Spleen (tissue), 7 donors: ENCODE data around the gene APOBEC2.

Experiments
- CTCF ChIP-seq, 11 experiments: fragments of 200-600 bp in 7 of 11; fragments of 450-650 bp in 4 of 11; sonication (generic) in 4 of 11; IDR thresholded peaks in 8 of 11; conservative IDR thresholded peaks in 3 of 11; 1 replicate in 7 of 11; 2 replicates in 4 of 11; pipeline versions ENCODE4 v1.4.0 to v1.8.0; 2016 to 2021; ENCODE audit warnings: antibody characterized with exemption in 11 of 11, inconsistent platforms in 4 of 11, mild to moderate bottlenecking in 1 of 11
- POLR2A ChIP-seq, 3 donors: fragments of 450-650 bp; IDR thresholded peaks; one replicate each; pipeline ENCODE4 v1.5.1; 2017; ENCODE audit warnings: antibody characterized with exemption in 3 of 3, mild to moderate bottlenecking in 1 of 3
- POLR2AphosphoS5 ChIP-seq, 3 donors: sonication (generic); formaldehyde crosslinking; IDR thresholded peaks; one replicate each; pipeline ENCODE4 v1.5.1; 2017; ENCODE audit warnings: antibody characterized with exemption in 3 of 3
- donor health status: DM: no; HTN: no; CAD: no; lungs with moderate emphysema.
- donor health status: DM: no; HTN: no; CAD: no.
- donor health status: DM: no; HTN: no; CAD: no.

DNA sequence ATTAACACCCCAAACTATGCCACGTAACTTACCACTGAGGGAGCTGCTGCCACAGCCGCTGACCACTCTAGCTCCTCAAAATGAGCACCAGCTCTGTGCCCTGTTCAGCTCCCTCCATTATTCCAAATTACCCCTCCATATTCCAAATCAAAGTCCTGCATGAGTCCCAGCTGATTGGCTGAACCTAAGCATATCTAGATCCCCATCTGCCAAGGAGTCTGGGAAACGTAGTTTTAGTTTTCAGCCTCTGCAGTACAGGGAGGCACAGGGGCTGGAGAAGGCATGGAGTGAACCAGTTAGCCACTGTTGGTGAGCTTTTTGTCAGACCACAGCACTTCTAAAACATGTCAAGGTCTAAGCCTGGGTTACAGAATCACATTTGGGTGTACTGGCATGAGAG is 29.9 kb upstream of the APOBEC2 start:
- TF ChIP-seq POLR2AphosphoS5 (IDR thresholded peaks at IDR 0.05) (no peak), POLR2A (IDR thresholded peaks at IDR 0.05) (no peak), CTCF (IDR thresholded peaks at IDR 0.05 in 8 of 11, conservative IDR thresholded peaks at IDR 0.05 in 3 of 11) (no peak)
